MCF 10A (cell line): ENCODE measurements around the gene ZSWIM7. TPM values are rescaled to one million over a fixed set of nuclear protein-coding genes. Genes with fewer than 3 reads are reported as not detected.

ENCODE experiments used
- Bru-seq: library from RNA; stranded (reverse); fragments of 400-500 nt; gene quantifications from one replicate; lab custom pipeline; 2021; lab: Mats Ljungman, UMichigan
- BruChase-seq, 2 experiments: library from RNA; stranded (reverse); fragments of 400-500 nt; gene quantifications; one replicate each; lab custom pipeline; 2021; lab: Mats Ljungman, UMichigan
- BruUV-seq: library from RNA; stranded (reverse); fragments of 400-500 nt; replicated peaks from 2 replicates; lab custom pipeline; 2021; lab: Mats Ljungman, UMichigan
- CTCF ChIA-PET: fragments of 300-600 bp; sonication (Branson Sonifier 250); formaldehyde crosslinking; extraction: SDS; loops from one replicate; lab custom pipeline; 2021; ENCODE audit warnings: antibody characterized with exemption, inconsistent platforms; lab: Yijun Ruan, JAX
- POLR2A ChIA-PET: fragments of 300-600, 350-650 bp; sonication (Branson Sonifier 250); formaldehyde crosslinking; extraction: SDS; loops from one replicate; lab custom pipeline; 2020; ENCODE audit warnings: antibody characterized with exemption, inconsistent platforms; lab: Yijun Ruan, JAX
- DNase-seq: peaks from one replicate; pipeline ENCODE4 v3.0.0-alpha.2; 2018; ENCODE audit not compliant: unreplicated experiment
- H3K27ac Mint-ChIP-seq: one replicate; pipeline ENCODE4 v1.8.0; 2022; ENCODE audit warnings: mild to moderate bottlenecking, low read depth, mixed read lengths; ENCODE audit not compliant: unreplicated experiment
- H3K27me3 Mint-ChIP-seq: one replicate; pipeline ENCODE4 v1.8.0; 2022; ENCODE audit warnings: mixed read lengths; ENCODE audit not compliant: insufficient read depth, unreplicated experiment
- H3K36me3 Mint-ChIP-seq: one replicate; pipeline ENCODE4 v1.8.0; 2022; ENCODE audit warnings: mild to moderate bottlenecking, moderate library complexity, mixed read lengths; ENCODE audit not compliant: insufficient read depth, unreplicated experiment
- H3K4me1 Mint-ChIP-seq: one replicate; pipeline ENCODE4 v1.8.0; 2022; ENCODE audit warnings: mixed read lengths; ENCODE audit not compliant: insufficient read depth, unreplicated experiment
- H3K4me3 Mint-ChIP-seq: one replicate; pipeline ENCODE4 v1.8.0; 2022; ENCODE audit warnings: mild to moderate bottlenecking, moderate library complexity, mixed read lengths; ENCODE audit not compliant: unreplicated experiment
- H3K9me3 Mint-ChIP-seq: one replicate; pipeline ENCODE4 v1.8.0; 2022; ENCODE audit warnings: mixed read lengths; ENCODE audit not compliant: unreplicated experiment
- intact Hi-C: fragments of 100-400 bp; cut with micrococcal nuclease; formaldehyde crosslinking; loops from 2 replicates; pipeline ENCODE4 v1.14.1; 2022
- long read RNA-seq: library from polyadenylated mRNA; stranded (forward); transcript quantifications from one replicate; pipeline ENCODE4 v2.0.0, GENCODE V29; 2022
- total RNA-seq: library from RNA; stranded (reverse); gene quantifications from 2 replicates; pipeline ENCODE4 v1.2.3, GENCODE V29; 2022
- TF ChIP-seq, protein P1 (sequence below): fragments of 200-600 bp; IDR thresholded peaks from one replicate; pipeline ENCODE4 v1.8.0; 2022; ENCODE audit warnings: antibody characterized with exemption, mild to moderate bottlenecking; ENCODE audit not compliant: unreplicated experiment

Gene ZSWIM7, protein sequence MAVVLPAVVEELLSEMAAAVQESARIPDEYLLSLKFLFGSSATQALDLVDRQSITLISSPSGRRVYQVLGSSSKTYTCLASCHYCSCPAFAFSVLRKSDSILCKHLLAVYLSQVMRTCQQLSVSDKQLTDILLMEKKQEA
- total RNA-seq, result 44.1 and 63.3 TPM in 2 replicates
- percentile 78 among the genes with signal in this experiment for Bru-seq, nascent RNA
- percentile 67 among the genes with signal in this experiment for BruChase-seq, experiment 1, labeled RNA remaining after a 6-hour chase
- percentile 77 among the genes with signal in this experiment for BruChase-seq, experiment 2, labeled RNA remaining after a 2-hour chase
- long read RNA-seq, transcript ZSWIM7-201 (5 exons, 2,008 nt), result minor isoform, 11 of 82 reads
- long read RNA-seq, transcript ZSWIM7-206 (6 exons, 671 nt), result minor isoform, 8 of 82 reads
- long read RNA-seq, transcript ZSWIM7-205 (6 exons, 703 nt), result major isoform, 22 of 82 reads
- long read RNA-seq, partial matches to known transcripts, result 8 of 82 reads
- long read RNA-seq, other reads (novel, unspliced or antisense), result 20 of 82 reads

DNA sequence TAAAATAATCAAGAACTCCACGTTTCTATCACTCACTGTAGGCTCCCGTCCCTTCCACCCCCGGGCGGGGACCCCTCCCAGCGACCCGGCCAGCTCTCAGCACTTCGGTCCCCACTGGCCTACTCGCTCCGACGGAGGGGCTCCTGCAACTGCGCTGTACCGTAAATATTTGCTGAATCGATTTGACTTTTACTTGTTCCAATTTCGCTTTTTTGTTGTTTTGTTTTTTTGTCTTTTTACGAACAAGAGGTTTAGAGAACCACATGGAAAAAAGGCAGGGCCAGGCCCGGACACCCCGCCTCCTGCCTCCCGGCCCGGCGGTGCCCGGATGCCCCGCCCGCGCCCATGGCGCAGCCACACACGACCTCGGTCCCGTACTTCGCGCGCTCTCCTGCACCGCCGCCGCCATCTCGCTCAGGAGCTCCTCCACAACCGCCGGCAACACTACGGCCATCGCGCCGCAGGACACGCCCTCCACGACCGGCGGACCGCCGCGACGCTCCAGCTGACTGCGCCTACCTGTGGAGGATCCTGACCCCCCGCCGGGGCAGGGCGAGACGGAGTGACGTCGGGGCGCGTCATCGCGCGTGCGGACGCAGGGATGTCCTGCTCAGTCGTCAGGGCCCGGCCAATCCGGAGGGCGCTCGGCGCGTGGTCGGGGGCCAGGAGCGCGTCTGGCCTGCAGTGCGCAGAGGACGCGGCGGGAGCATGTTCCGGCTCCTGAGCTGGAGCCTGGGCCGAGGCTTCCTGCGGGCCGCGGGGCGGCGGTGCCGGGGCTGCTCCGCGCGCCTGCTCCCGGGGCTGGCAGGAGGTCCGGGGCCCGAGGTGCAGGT, at the start of gene ZSWIM7, which contains the start of gene TTC19:
Gene ZSWIM7 (minus strand): TSS at position 564 of the 833 bp plus-strand sequence. CDS start 110 bp downstream, at position 454.
Gene TTC19 (plus strand): TSS at position 684 of the 833 bp plus-strand sequence. CDS start 25 bp downstream, at position 709.
- Mint-ChIP-seq H3K27ac (peak within 1 kb of the TSS; percentile 93), H3K36me3 (peaks cover 48% of the 10 kb centered on the region), H3K27me3 (no peaks in the 10 kb centered on the region), H3K9me3 (peaks cover 7% of the 10 kb centered on the region), H3K4me1 (peaks cover 15% of the 10 kb centered on the region), H3K4me3 (peak within 1 kb of the TSS; percentile 82)
- intact Hi-C loops, result loop anchor here (2.0 kb wide), 2 partner anchors 41 to 151 kb away; no protein-coding TSS in a partner anchor
- POLR2A ChIA-PET, result interaction anchor here (0.6 to 9.1 kb wide), 28 partner anchors 8 to 529 kb away, joined by 3 to 134 read pairs (median 4); partner anchors contain the start of genes ADORA2B, NCOR1 and PIGL
- TSS peak; percentile 56 for BruUV-seq
- TF ChIP-seq, protein P1, sequence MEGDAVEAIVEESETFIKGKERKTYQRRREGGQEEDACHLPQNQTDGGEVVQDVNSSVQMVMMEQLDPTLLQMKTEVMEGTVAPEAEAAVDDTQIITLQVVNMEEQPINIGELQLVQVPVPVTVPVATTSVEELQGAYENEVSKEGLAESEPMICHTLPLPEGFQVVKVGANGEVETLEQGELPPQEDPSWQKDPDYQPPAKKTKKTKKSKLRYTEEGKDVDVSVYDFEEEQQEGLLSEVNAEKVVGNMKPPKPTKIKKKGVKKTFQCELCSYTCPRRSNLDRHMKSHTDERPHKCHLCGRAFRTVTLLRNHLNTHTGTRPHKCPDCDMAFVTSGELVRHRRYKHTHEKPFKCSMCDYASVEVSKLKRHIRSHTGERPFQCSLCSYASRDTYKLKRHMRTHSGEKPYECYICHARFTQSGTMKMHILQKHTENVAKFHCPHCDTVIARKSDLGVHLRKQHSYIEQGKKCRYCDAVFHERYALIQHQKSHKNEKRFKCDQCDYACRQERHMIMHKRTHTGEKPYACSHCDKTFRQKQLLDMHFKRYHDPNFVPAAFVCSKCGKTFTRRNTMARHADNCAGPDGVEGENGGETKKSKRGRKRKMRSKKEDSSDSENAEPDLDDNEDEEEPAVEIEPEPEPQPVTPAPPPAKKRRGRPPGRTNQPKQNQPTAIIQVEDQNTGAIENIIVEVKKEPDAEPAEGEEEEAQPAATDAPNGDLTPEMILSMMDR, result no peak
- peak; percentile 95 for DNase-seq
- CTCF ChIA-PET, result interaction anchor here (0.6 to 5.9 kb wide), 11 partner anchors 24 to 706 kb away, joined by 3 to 40 read pairs (median 4); partner anchors contain the start of gene ADORA2B

DNA sequence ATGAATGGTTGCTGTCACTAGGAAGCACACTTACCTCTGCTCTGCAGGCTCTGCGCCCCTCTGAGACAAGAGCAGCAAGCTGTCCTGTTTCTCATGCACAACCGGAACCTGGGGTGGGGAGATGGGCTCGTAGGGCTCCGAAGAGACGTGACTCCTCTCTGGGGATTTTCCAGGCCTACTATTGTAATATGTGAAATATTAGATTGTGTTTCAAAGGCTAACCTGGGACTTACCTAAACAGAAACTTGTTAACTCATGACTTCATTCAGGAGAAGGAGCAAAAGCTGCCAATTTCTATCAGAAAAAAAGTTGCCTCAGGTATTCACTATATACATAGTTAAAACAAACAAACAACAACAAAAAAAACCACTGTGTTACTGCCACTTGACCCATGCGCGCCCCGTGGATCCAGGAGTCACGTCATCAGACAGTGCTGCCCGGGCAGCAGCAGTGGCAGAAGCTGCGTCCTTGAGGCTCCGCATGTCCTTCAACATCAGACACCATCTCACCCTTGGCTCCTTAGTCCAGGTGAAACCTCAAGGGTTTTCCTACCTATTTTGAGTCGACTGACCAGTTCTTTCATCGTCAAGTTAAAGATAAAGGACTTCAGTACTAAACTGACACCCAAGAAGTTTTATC, 49.4 kb upstream of the ZSWIM7 start:
- TF ChIP-seq, protein P1, result no peak
- Mint-ChIP-seq H3K4me3 (no peak overlapping the region), H3K27me3 (no peaks in the 10 kb centered on the region), H3K9me3 (no peaks in the 10 kb centered on the region), H3K27ac (no peak overlapping the region), H3K36me3 (peaks cover 92% of the 10 kb centered on the region), H3K4me1 (no peaks in the 10 kb centered on the region)
- intact Hi-C loops, result no loop called here
- POLR2A ChIA-PET, result interaction anchor here (1.3 kb wide), 1 partner anchor 10 kb away, joined by 3 read pairs; no protein-coding TSS in a partner anchor
- no TSS peak for BruUV-seq
- no peak for DNase-seq
- CTCF ChIA-PET, result no interaction called here

DNA sequence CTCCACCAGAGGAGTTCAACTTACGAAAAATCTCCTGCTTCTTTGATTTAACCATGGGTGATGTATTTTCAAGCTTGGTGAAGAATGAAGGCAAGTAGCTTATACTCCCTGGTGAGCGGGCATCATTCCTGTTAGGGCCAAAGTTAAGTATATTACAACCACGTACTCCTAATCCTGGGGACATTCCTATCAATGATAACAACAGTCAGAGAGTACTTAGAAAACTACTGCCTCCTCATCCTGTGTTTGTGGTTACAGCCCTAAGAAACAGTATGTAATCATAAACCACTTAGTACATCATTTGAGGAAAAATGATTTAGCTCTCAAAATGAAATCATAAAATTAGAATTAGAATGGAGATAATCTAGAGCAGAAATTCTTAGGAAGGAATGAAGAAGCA, 47.5 kb upstream of the ZSWIM7 start:
- Mint-ChIP-seq H3K4me1 (peaks cover 6% of the 10 kb centered on the region), H3K9me3 (no peaks in the 10 kb centered on the region), H3K36me3 (peaks cover 89% of the 10 kb centered on the region), H3K27me3 (no peaks in the 10 kb centered on the region), H3K27ac (no peak overlapping the region), H3K4me3 (no peak overlapping the region)
- DNase-seq, result no peak
- POLR2A ChIA-PET, result interaction anchor here (1.1 to 1.5 kb wide), 3 partner anchors 9 to 15 kb away, joined by 3 read pairs; no protein-coding TSS in a partner anchor
- TF ChIP-seq, protein P1, result no peak
- no TSS peak for BruUV-seq
- CTCF ChIA-PET, result interaction anchor here (0.9 to 1.4 kb wide), 3 partner anchors 11 to 19 kb away, joined by 3 to 4 read pairs (median 4); no protein-coding TSS in a partner anchor
- intact Hi-C loops, result no loop called here
